NB4 (cell line): ENCODE data around the gene ACOT2.
"Not testable (repeated sequence)": the region's sequence is repeated elsewhere in the genome, so short reads cannot be mapped to it uniquely, and the experiment has no call there.

ENCODE experiments used
- DNase-seq: peaks from one replicate; pipeline ENCODE4 v3.0.0; 2010; ENCODE audit warnings: low read depth
- H3K4me3 ChIP-seq: one replicate; pipeline ENCODE4 v1.5.1; 2011; ENCODE audit warnings: mild to moderate bottlenecking, low read depth, low read length, moderate library complexity
- MYC ChIP-seq: IDR thresholded peaks from 2 replicates; pipeline ENCODE4 v1.6.1; 2011; ENCODE audit warnings: low read depth, low read length
- POLR2A ChIP-seq: IDR thresholded peaks from 2 replicates; pipeline ENCODE4 v1.6.1; 2011; ENCODE audit warnings: mild to moderate bottlenecking; ENCODE audit not compliant: insufficient read length; ENCODE audit errors: extremely low read depth
- TF ChIP-seq, protein P1 (sequence below): IDR thresholded peaks from 2 replicates; pipeline ENCODE4 v1.6.1; 2011; ENCODE audit warnings: low read depth, low read length
- TF ChIP-seq, protein P2 (sequence below): IDR thresholded peaks from one replicate; pipeline ENCODE4 v1.5.1; 2012; ENCODE audit warnings: low read depth, low read length

ACOT2 gene

GRCh38 chr14:73569185-73569958 is at the start of gene ACOT2:
TSS of gene ACOT2 (plus strand) at chr14:73569213. CDS start at chr14:73569241, 28 bp downstream.
- TF ChIP-seq POLR2A, result peak; percentile 67
- TF ChIP-seq, protein P1, sequence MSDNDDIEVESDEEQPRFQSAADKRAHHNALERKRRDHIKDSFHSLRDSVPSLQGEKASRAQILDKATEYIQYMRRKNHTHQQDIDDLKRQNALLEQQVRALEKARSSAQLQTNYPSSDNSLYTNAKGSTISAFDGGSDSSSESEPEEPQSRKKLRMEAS, result peak; percentile 58
- peak; percentile 84 for DNase-seq
- H3K4me3 ChIP-seq, result peak within 1 kb of the TSS; percentile 69

- TF ChIP-seq, protein P2, sequence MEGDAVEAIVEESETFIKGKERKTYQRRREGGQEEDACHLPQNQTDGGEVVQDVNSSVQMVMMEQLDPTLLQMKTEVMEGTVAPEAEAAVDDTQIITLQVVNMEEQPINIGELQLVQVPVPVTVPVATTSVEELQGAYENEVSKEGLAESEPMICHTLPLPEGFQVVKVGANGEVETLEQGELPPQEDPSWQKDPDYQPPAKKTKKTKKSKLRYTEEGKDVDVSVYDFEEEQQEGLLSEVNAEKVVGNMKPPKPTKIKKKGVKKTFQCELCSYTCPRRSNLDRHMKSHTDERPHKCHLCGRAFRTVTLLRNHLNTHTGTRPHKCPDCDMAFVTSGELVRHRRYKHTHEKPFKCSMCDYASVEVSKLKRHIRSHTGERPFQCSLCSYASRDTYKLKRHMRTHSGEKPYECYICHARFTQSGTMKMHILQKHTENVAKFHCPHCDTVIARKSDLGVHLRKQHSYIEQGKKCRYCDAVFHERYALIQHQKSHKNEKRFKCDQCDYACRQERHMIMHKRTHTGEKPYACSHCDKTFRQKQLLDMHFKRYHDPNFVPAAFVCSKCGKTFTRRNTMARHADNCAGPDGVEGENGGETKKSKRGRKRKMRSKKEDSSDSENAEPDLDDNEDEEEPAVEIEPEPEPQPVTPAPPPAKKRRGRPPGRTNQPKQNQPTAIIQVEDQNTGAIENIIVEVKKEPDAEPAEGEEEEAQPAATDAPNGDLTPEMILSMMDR, result no peak
- TF ChIP-seq POLR2A (no peak), MYC (no peak)
- TF ChIP-seq, protein P1, result no peak
- no peak overlapping the region for H3K4me3 ChIP-seq
- no peak for DNase-seq
Observed at GRCh38 chr14:73521229-73521628, 47.8 kb upstream of the ACOT2 start.

DNA sequence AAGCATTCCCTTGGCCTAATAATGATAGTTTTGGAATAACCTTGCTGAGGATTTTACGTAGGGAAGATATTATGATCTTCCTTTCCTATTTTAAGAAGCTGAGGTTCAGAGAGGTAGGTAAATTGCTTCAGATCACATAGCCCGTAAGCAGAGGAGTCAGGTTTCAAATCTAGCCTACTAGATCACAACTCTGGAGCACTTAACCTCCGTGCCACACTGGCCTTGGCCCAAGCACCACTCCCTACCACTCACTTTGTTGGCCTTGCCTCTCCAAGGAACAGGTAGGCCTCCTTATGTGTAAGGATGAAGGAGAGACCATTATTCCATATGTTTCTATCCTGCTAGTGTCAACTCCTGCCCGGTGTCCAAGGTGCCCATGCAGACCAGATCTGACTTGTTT is 44.5 kb upstream of the ACOT2 start:
- DNase-seq, result no peak
- H3K4me3 ChIP-seq, result no peak overlapping the region
- TF ChIP-seq, protein P2, result no peak
- TF ChIP-seq POLR2A, result no peak
- TF ChIP-seq, protein P1, result no peak

- no peak overlapping the region for H3K4me3 ChIP-seq
- TF ChIP-seq MYC (no peak), POLR2A (no peak)
- TF ChIP-seq, protein P1, result no peak
- TF ChIP-seq, protein P2, result no peak
- DNase-seq, result no peak
Observed at GRCh38 chr14:73526036-73526984, 42.7 kb upstream of the ACOT2 start.

- not testable (repeated sequence) for H3K4me3 ChIP-seq, DNase-seq
Observed at GRCh38 chr14:73529356-73529755, 39.7 kb upstream of the ACOT2 start.

GRCh38 chr14:73531971-73532370 is 37.0 kb upstream of the ACOT2 start:
- DNase-seq, H3K4me3 ChIP-seq: not testable (repeated sequence)

GRCh38 chr14:73537244-73538045 is 31.6 kb upstream of the ACOT2 start:
- not testable (repeated sequence) for H3K4me3 ChIP-seq, DNase-seq
